ENCODE measurements around the gene TCF20.

- TF ChIP-seq CTCF (IDR thresholded peaks at IDR 0.05) (no peak), POLR2A (IDR thresholded peaks at IDR 0.05) (no peak), EP300 (IDR thresholded peaks at IDR 0.05) (no peak), POLR2AphosphoS5 (IDR thresholded peaks at IDR 0.05) (no peak)
Observed at GRCh38 chr22:42282252-42282942, 11.9 kb upstream of the TCF20 start.
